ENCODE measurements around the gene COPE. TPM values are rescaled to one million over a fixed set of nuclear protein-coding genes. Genes with fewer than 3 reads are reported as not detected.

COPE gene
- total and polyA plus RNA-seq, 2 donors (not counting 1 experiment from before 2014, with no cell fraction given) = 154 to 279 TPM

DNA sequence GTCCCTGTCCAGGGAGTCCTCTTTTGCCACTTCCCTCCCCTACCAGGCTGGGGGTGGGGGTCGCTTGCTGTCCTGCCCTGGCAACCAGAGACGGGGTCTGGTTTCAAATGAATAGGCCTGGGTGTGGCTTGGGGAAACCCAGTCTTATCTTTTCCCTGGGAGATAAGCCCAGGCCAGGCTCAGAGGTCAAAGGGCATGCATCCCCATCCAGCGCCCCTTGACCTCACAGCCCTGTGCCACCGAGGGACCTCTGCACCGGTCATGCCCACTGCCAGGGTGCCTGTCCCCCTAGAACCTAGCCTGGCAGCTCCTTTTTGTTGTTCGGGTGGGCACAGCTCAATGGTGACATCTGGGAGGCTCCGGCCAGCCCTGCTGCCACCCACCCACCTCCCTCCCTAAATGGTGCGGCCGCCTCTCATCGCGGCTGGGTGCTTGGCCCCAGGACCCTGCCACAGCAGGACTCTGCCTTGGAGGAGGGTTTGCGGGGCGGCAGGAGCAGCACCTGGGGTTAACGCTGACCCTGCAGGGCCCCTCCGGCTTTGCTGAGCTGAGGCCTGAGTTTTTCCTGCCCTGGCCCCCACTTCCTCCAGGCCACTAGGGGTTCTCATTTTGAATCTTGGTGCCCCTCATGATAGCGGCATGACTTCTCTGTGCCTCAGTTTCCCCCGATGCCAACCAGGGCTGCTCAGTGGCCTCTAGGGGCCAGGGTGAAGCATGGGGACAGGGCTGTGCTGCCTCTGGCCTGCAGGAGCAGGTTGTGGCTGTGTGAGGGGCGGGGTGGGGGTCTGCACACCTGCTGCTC, 20.4 kb downstream of the COPE start:
- H3K4me1 ChIP-seq (ENCODE audit: control insufficient read depth in 2 of 2, insufficient read depth in 2 of 2, low read length in 2 of 2) = peaks cover 13 to 17% of the 10 kb centered on the region in 2 donors
- H3K27ac ChIP-seq (ENCODE audit: low read length in 2 of 2) = no peak overlapping the region
- WGBS (ENCODE audit: insufficient coverage) = 97% methylated on average over 18 of the region's 18 CpGs
- peaks cover 21% of the 10 kb centered on the region for H4K20me1 ChIP-seq (ENCODE audit: control insufficient read depth, insufficient read depth, low read length, poor library complexity, severe bottlenecking)
- Mint-ChIP-seq H3K4me1 (peaks cover 11% of the 10 kb centered on the region), H3K27me3 (peaks cover 18% of the 10 kb centered on the region), H3K27ac (no peak overlapping the region), H3K9me3 (ENCODE audit: insufficient read depth) (no peaks in the 10 kb centered on the region), H3K4me3 (no peak overlapping the region)
- H3K79me2 ChIP-seq (ENCODE audit: control insufficient read depth, insufficient read depth, low read length) = no peaks in the 10 kb centered on the region
- H3K36me3 ChIP-seq (replicated peaks in 1 of 2; ENCODE audit: control extremely low read depth in 1 of 2, control insufficient read depth in 1 of 2, extremely low read depth in 1 of 2, insufficient read depth in 2 of 2, low read length in 1 of 2) = peaks cover 1 to 37% of the 10 kb centered on the region in 2 experiments
- no peak overlapping the region for H2AFZ ChIP-seq (ENCODE audit: insufficient read depth, low read depth, low read length, poor library complexity, severe bottlenecking)
- no peak overlapping the region for H3K4me2 ChIP-seq (replicated peaks; ENCODE audit: low read depth, low read length, poor library complexity, severe bottlenecking)
- no peak for DNase-seq
- ChIA-PET CTCF (no interaction called here), POLR2A (no interaction called here)
- no peak overlapping the region for H3K9ac ChIP-seq (ENCODE audit: low read length)
- no peaks in the 10 kb centered on the region for H3K9me3 ChIP-seq (ENCODE audit: control extremely low read depth in 1 of 3, control insufficient read depth in 2 of 3, insufficient read depth in 1 of 3, low read length in 2 of 3)
- H3K4me3 ChIP-seq (ENCODE audit: control extremely low read depth in 1 of 5, extremely low read depth in 1 of 5, insufficient read depth in 1 of 5, low read depth in 2 of 5, low read length in 4 of 5) = no peak overlapping the region
- TF ChIP-seq, protein P1, sequence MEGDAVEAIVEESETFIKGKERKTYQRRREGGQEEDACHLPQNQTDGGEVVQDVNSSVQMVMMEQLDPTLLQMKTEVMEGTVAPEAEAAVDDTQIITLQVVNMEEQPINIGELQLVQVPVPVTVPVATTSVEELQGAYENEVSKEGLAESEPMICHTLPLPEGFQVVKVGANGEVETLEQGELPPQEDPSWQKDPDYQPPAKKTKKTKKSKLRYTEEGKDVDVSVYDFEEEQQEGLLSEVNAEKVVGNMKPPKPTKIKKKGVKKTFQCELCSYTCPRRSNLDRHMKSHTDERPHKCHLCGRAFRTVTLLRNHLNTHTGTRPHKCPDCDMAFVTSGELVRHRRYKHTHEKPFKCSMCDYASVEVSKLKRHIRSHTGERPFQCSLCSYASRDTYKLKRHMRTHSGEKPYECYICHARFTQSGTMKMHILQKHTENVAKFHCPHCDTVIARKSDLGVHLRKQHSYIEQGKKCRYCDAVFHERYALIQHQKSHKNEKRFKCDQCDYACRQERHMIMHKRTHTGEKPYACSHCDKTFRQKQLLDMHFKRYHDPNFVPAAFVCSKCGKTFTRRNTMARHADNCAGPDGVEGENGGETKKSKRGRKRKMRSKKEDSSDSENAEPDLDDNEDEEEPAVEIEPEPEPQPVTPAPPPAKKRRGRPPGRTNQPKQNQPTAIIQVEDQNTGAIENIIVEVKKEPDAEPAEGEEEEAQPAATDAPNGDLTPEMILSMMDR (IDR thresholded peaks at IDR 0.05) = no peak
- TF ChIP-seq EZH2 (IDR thresholded peaks at IDR 0.05; ENCODE audit: borderline replicate concordance, insufficient read depth, low read depth, low read length, poor library complexity, severe bottlenecking) = no peak
- H3K27me3 ChIP-seq (replicated peaks in 1 of 4; ENCODE audit: control extremely low read depth in 1 of 4, control insufficient read depth in 3 of 4, insufficient read depth in 4 of 4, low read length in 3 of 4) = peaks cover 0 to 20% (median 11%) of the 10 kb centered on the region in 4 experiments
- no peak for ATAC-seq (ENCODE audit: low read depth)
- intact Hi-C loops (cut with micrococcal nuclease) = no loop called here

DNA sequence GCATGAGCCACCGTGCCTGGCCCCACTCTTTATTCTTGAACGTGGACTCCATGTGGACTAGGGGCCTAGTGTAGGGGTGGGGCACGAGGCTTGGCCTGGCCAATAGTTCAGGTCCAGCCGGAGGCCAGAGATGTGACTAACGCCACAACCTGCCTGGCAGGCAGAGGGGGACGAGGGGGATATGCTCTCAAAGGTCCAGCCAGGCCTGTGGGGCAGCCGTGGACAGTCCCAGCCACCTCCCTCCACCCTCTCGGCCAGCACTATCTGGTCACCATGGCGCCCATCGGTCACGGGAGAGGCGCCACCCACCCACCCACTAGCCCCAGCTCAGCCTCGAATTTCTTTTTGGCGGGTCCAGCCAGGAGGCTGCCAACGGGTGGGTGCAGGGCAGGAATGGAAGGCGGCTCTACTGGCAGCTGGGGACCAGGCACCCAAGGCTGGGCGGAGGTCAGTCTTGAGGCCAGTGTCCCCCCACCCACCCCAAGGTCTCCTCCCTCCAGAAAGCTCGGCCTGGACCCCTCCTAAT, 21.0 kb downstream of the COPE start:
- peaks cover 22% of the 10 kb centered on the region for H3K27me3 Mint-ChIP-seq
- H3K27ac ChIP-seq (ENCODE audit: low read length in 2 of 2) = no peak overlapping the region
- CTCF ChIA-PET = no interaction called here
- no peaks in the 10 kb centered on the region for H3K79me2 ChIP-seq (ENCODE audit: control insufficient read depth, insufficient read depth, low read length)
- no peak overlapping the region for H3K4me2 ChIP-seq (replicated peaks; ENCODE audit: low read depth, low read length, poor library complexity, severe bottlenecking)
- ATAC-seq (ENCODE audit: low read depth) = no peak
- peaks cover 21% of the 10 kb centered on the region for H4K20me1 ChIP-seq (ENCODE audit: control insufficient read depth, insufficient read depth, low read length, poor library complexity, severe bottlenecking)
- 93% methylated on average over 14 of the region's 18 CpGs for WGBS (ENCODE audit: insufficient coverage)
- no peak overlapping the region for H3K27ac Mint-ChIP-seq
- H3K4me3 ChIP-seq (ENCODE audit: control extremely low read depth in 1 of 5, extremely low read depth in 1 of 5, insufficient read depth in 1 of 5, low read depth in 2 of 5, low read length in 4 of 5) = no peak overlapping the region
- no peak overlapping the region for H2AFZ ChIP-seq (ENCODE audit: insufficient read depth, low read depth, low read length, poor library complexity, severe bottlenecking)
- no peaks in the 10 kb centered on the region for H3K9me3 Mint-ChIP-seq (ENCODE audit: insufficient read depth)
- H3K27me3 ChIP-seq (replicated peaks in 1 of 4; ENCODE audit: control extremely low read depth in 1 of 4, control insufficient read depth in 3 of 4, insufficient read depth in 4 of 4, low read length in 3 of 4) = peaks cover 0 to 25% (median 11%) of the 10 kb centered on the region in 4 experiments
- no peak overlapping the region for H3K9ac ChIP-seq (ENCODE audit: low read length)
- peaks cover 1 to 32% of the 10 kb centered on the region in 2 experiments for H3K36me3 ChIP-seq (replicated peaks in 1 of 2; ENCODE audit: control extremely low read depth in 1 of 2, control insufficient read depth in 1 of 2, extremely low read depth in 1 of 2, insufficient read depth in 2 of 2, low read length in 1 of 2)
- POLR2A ChIA-PET = no interaction called here
- DNase-seq = no peak
- peaks cover 11% of the 10 kb centered on the region for H3K4me1 Mint-ChIP-seq
- H3K4me1 ChIP-seq (ENCODE audit: control insufficient read depth in 2 of 2, insufficient read depth in 2 of 2, low read length in 2 of 2) = peaks cover 13 to 17% of the 10 kb centered on the region in 2 donors
- no peak overlapping the region for H3K4me3 Mint-ChIP-seq
- no peaks in the 10 kb centered on the region for H3K9me3 ChIP-seq (ENCODE audit: control extremely low read depth in 1 of 3, control insufficient read depth in 2 of 3, insufficient read depth in 1 of 3, low read length in 2 of 3)
- intact Hi-C loops (cut with micrococcal nuclease) = no loop called here
- TF ChIP-seq EZH2 (IDR thresholded peaks at IDR 0.05; ENCODE audit: borderline replicate concordance, insufficient read depth, low read depth, low read length, poor library complexity, severe bottlenecking) = no peak
- TF ChIP-seq, protein P1 (IDR thresholded peaks at IDR 0.05) = no peak

Data from B cell (primary cell).